Left lung (tissue), 10 donors: ENCODE measurements around the gene WDR27. TPM values are rescaled to one million over a fixed set of nuclear protein-coding genes. Genes with fewer than 3 reads are reported as not detected.

Experiments used
- ATAC-seq: fragments of 200-7000 bp; cut with Tn5 transposase; one replicate; pipeline ENCODE4 v1.9.1; 2020; ENCODE audit warnings: moderate library complexity
- DNase-seq, 4 donors: peaks; one replicate each; pipeline ENCODE4 v3.0.0-alpha.2; 2013 to 2020
- H3K27ac ChIP-seq, 2 donors: fragments of 200-600 bp; sonication (generic) in 1 of 2; one replicate each; pipeline versions ENCODE4 v1.5.0 to v1.8.0; 2020 to 2021
- H3K27me3 ChIP-seq, 2 donors: fragments of 200-600 bp; sonication (generic) in 1 of 2; one replicate each; pipeline versions ENCODE4 v1.5.0 to v1.8.0; 2020 to 2021
- H3K36me3 ChIP-seq, 2 donors: fragments of 200-600 bp; sonication (generic) in 1 of 2; one replicate each; pipeline versions ENCODE4 v1.5.0 to v1.8.0; 2020 to 2021
- H3K4me1 ChIP-seq, 2 donors: fragments of 200-600 bp; one replicate each; pipeline ENCODE4 v1.8.0; 2021
- H3K4me3 ChIP-seq, 2 donors: fragments of 200-600 bp; sonication (generic) in 1 of 2; one replicate each; pipeline versions ENCODE4 v1.5.0 to v1.8.0; 2020 to 2021; ENCODE audit warnings: mild to moderate bottlenecking in 1 of 2
- H3K9me3 ChIP-seq, 2 donors: fragments of 200-600 bp; sonication (generic) in 1 of 2; one replicate each; pipeline versions ENCODE4 v1.5.0 to v1.8.0; 2020 to 2021
- CTCF ChIP-seq, 2 donors: fragments of 200-600 bp; sonication (generic) in 1 of 2; IDR thresholded peaks; one replicate each; pipeline versions ENCODE4 v1.5.0 to v1.8.0; 2021; ENCODE audit warnings: antibody characterized with exemption in 2 of 2
- intact Hi-C, 2 donors: fragments of 100-400 bp; cut with DNase I; formaldehyde crosslinking; loops; one replicate each; pipeline versions ENCODE4 v1.11.2 to v1.14.2; 2022
- polyA plus RNA-seq, 6 donors: library from polyadenylated mRNA; unstranded; fragments of 120-200 nt; gene quantifications; one replicate each; pipeline ENCODE4 v1.2.1, GENCODE V29; 2013; ENCODE audit not compliant: insufficient read length in 6 of 6
- total RNA-seq, 2 donors: library from RNA; stranded (reverse); fragmentation: NEBNext Ultra II Directional; extraction: Animal tissue kit (Norgen Biotek cat#: 25700); gene quantifications; one replicate each; pipeline ENCODE4 v1.2.1, GENCODE V29; 2021
- donor health status: DM: no; HTN: yes; CAD: no.
- donor health status: DM: no; HTN: no; CAD: no.

The WDR27 gene
- total and polyA plus RNA-seq, 8 donors = 31.3 to 104 (median 86.3) TPM

GRCh38 chr6:169566961-169567750, 134.7 kb downstream of the WDR27 start:
- H3K36me3 ChIP-seq = no peaks in the 10 kb centered on the region
- H3K27me3 ChIP-seq = no peaks in the 10 kb centered on the region
- H3K27ac ChIP-seq = no peak overlapping the region
- no peaks in the 10 kb centered on the region for H3K9me3 ChIP-seq
- ATAC-seq = no peak
- no peak overlapping the region for H3K4me3 ChIP-seq
- TF ChIP-seq CTCF (IDR thresholded peaks at IDR 0.05) = no peak
- DNase-seq = no peak
- intact Hi-C loops = no loop called here
- no peaks in the 10 kb centered on the region for H3K4me1 ChIP-seq

- no peaks in the 10 kb centered on the region for H3K36me3 ChIP-seq
- intact Hi-C loops = no loop called here
- no peak overlapping the region for H3K27ac ChIP-seq
- H3K4me3 ChIP-seq = no peak overlapping the region
- no peaks in the 10 kb centered on the region for H3K4me1 ChIP-seq
- no peak for TF ChIP-seq CTCF (IDR thresholded peaks at IDR 0.05)
- peaks cover 0 to 2% of the 10 kb centered on the region in 2 donors for H3K9me3 ChIP-seq
- H3K27me3 ChIP-seq = no peaks in the 10 kb centered on the region
- DNase-seq = no peak
- no peak for ATAC-seq
Observed at GRCh38 chr6:169566319-169566718, 135.5 kb downstream of the WDR27 start.

GRCh38 chr6:169564453-169565240, 137.2 kb downstream of the WDR27 start:
- H3K9me3 ChIP-seq = peaks cover 0 to 2% of the 10 kb centered on the region in 2 donors
- DNase-seq = no peak

GRCh38 chr6:169561665-169562064, 140.2 kb downstream of the WDR27 start:
- Histone ChIP-seq H3K27ac (no peak overlapping the region), H3K4me3 (no peak overlapping the region), H3K4me1 (no peaks in the 10 kb centered on the region), H3K27me3 (no peaks in the 10 kb centered on the region), H3K36me3 (peaks cover 0 to 6% of the 10 kb centered on the region in 2 donors), H3K9me3 (peaks cover 0 to 2% of the 10 kb centered on the region in 2 donors)
- TF ChIP-seq CTCF (IDR thresholded peaks at IDR 0.05) = no peak
- ATAC-seq (no peak), DNase-seq (no peak)
- intact Hi-C loops = no loop called here

More at GRCh38 chr6:169564453-169565240, 137.2 kb downstream of the WDR27 start:
- no peak for ATAC-seq
- intact Hi-C loops = no loop called here
- Histone ChIP-seq H3K27me3 (no peaks in the 10 kb centered on the region), H3K4me1 (no peaks in the 10 kb centered on the region), H3K4me3 (no peak overlapping the region), H3K27ac (no peak overlapping the region), H3K36me3 (no peaks in the 10 kb centered on the region)
- TF ChIP-seq CTCF (IDR thresholded peaks at IDR 0.05) = no peak

GRCh38 chr6:169559592-169559991, 142.2 kb downstream of the WDR27 start:
- DNase-seq = no peak
- no peak for TF ChIP-seq CTCF (IDR thresholded peaks at IDR 0.05)
- Histone ChIP-seq H3K36me3 (peaks cover 0 to 6% of the 10 kb centered on the region in 2 donors), H3K4me1 (peaks cover 0 to 2% of the 10 kb centered on the region in 2 donors), H3K27ac (no peak overlapping the region), H3K4me3 (no peak overlapping the region), H3K9me3 (peaks cover 0 to 2% of the 10 kb centered on the region in 2 donors), H3K27me3 (no peaks in the 10 kb centered on the region)
- intact Hi-C loops = no loop called here
- ATAC-seq = no peak
